Measurements from ENCODE around the gene PRKCE.

DNA sequence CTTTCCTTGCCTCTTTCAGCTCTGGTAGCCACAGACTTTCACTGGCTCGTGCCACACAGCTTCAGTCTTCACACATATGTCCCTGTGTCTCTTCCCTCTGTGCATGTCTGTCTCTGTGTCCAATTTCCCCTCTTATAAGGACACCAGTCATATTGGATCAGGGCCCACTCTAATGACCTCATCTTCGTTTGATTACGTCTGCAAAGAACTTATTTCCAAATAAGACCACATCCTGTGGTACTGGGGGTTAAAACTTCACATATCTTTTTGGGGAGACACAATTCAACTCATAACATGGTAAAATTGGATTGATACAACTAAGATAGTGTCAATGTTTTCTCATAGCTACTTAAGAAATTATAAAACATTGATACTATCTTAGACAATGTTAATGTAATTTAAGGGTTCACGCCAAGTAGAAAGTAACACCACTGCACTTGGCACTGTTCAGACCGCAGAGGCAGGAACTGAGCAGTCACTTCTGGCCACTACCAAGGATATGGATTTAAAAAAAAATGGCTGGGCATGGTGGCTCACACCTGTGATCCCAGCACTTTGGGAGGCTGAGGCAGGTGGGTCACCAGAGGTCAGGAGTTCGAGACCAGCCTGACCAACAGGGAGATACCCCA lies 526.1 kb downstream of the PRKCE start:
- TF ChIP-seq POLR2A (IDR thresholded peaks at IDR 0.05; ENCODE audit: low read depth, low read length): no peak
- TF ChIP-seq, protein P1, sequence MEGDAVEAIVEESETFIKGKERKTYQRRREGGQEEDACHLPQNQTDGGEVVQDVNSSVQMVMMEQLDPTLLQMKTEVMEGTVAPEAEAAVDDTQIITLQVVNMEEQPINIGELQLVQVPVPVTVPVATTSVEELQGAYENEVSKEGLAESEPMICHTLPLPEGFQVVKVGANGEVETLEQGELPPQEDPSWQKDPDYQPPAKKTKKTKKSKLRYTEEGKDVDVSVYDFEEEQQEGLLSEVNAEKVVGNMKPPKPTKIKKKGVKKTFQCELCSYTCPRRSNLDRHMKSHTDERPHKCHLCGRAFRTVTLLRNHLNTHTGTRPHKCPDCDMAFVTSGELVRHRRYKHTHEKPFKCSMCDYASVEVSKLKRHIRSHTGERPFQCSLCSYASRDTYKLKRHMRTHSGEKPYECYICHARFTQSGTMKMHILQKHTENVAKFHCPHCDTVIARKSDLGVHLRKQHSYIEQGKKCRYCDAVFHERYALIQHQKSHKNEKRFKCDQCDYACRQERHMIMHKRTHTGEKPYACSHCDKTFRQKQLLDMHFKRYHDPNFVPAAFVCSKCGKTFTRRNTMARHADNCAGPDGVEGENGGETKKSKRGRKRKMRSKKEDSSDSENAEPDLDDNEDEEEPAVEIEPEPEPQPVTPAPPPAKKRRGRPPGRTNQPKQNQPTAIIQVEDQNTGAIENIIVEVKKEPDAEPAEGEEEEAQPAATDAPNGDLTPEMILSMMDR (IDR thresholded peaks at IDR 0.05; ENCODE audit: extremely low read depth in 1 of 2, insufficient read depth in 1 of 2, low read depth in 1 of 2, low read length in 2 of 2): no peak
- TF ChIP-seq POLR2AphosphoS5 (IDR thresholded peaks at IDR 0.05; ENCODE audit: insufficient read depth, low read depth, low read length): no peak
- no peak for TF ChIP-seq EZH2 (IDR thresholded peaks at IDR 0.05; ENCODE audit: borderline replicate concordance, low read depth, low read length, severe bottlenecking)
- TF ChIP-seq FOS (IDR thresholded peaks at IDR 0.05; ENCODE audit: borderline replicate concordance, insufficient read depth, low read length): no peak
- TF ChIP-seq JUN (IDR thresholded peaks at IDR 0.05; ENCODE audit: borderline replicate concordance, insufficient read depth, insufficient read length, low read depth): no peak
- no peak for TF ChIP-seq MAX (IDR thresholded peaks at IDR 0.05; ENCODE audit: insufficient read depth, insufficient read length)
- no peak for TF ChIP-seq GATA2 (IDR thresholded peaks at IDR 0.05; ENCODE audit: insufficient read depth, insufficient read length, low read depth, low read length)
- TF ChIP-seq MYC (IDR thresholded peaks at IDR 0.05; ENCODE audit: low read depth, low read length): no peak
